Right cardiac atrium (tissue), 5 donors: ENCODE data around the gene PLCL2. TPM values are rescaled to one million over a fixed set of nuclear protein-coding genes. Genes with fewer than 3 reads are reported as not detected.

Source experiments
- ATAC-seq, 2 donors: fragments of 200-7000 bp; cut with Tn5 transposase; one replicate each; pipeline versions ENCODE4 v1.8.0 to v1.9.1; 2020; ENCODE audit warnings: moderate library complexity in 2 of 2, mild to moderate bottlenecking in 1 of 2
- DNase-seq, 3 donors: peaks; one replicate each; pipeline ENCODE4 v3.0.0-alpha.2; 2020
- H3K27ac ChIP-seq: one replicate; pipeline ENCODE4 v1.5.1; 2013; ENCODE audit warnings: mild to moderate bottlenecking, low read length, control low read depth, moderate library complexity
- H3K27me3 ChIP-seq: one replicate; pipeline ENCODE4 v1.6.1; 2013; ENCODE audit not compliant: control insufficient read depth, insufficient read depth
- H3K4me1 ChIP-seq: one replicate; pipeline ENCODE4 v1.6.1; 2013; ENCODE audit warnings: low read length; ENCODE audit not compliant: control insufficient read depth, insufficient read depth
- H3K4me3 ChIP-seq: one replicate; pipeline ENCODE4 v1.5.1; 2013; ENCODE audit warnings: low read length, control low read depth
- H3K9me3 ChIP-seq: one replicate; pipeline ENCODE4 v1.6.1; 2013; ENCODE audit warnings: low read length; ENCODE audit not compliant: control insufficient read depth
- whole genome bisulfite sequencing: extraction: QIAGEN DNeasy Blood & Tissue Kit; methylation state at CpG from one replicate; pipeline ENCODE4 v1.1.7; 2013; 5-methylcytosine and 5-hydroxymethylcytosine counted together
- intact Hi-C, 4 donors: fragments of 100-400 bp; cut with DNase I; formaldehyde crosslinking; loops; one replicate each; pipeline versions ENCODE4 v1.11.0 to v1.14.0; 2022 to 2023
- polyA plus RNA-seq: library from polyadenylated mRNA; stranded (reverse); fragments of 200-250 nt; gene quantifications from one replicate; pipeline ENCODE4 v1.2.3, GENCODE V29; 2013
- total RNA-seq, 4 donors: library from RNA; stranded (reverse); fragmentation: NEBNext Ultra II Directional; extraction: Animal tissue kit (Norgen Biotek cat#: 25700); gene quantifications; one replicate each; pipeline ENCODE4 v1.2.1, GENCODE V29; 2021
- donor health status: healthy with polysubstance abuse.
- donor health status: DM: no; HTN: yes; CAD: no.
- donor health status: DM: no; HTN: no; CAD: no.
- donor health status: DM: no; HTN: yes; CAD: no; lungs with severe emphysema.
- donor health status: DM: yes; HTN: yes; CAD: no.

The PLCL2 gene
- total and polyA plus RNA-seq, 5 donors: 12.5 to 47.4 (median 36.9) TPM

- ATAC-seq: no peak
- intact Hi-C loops: no loop called here
- H3K4me1 ChIP-seq: peaks cover 2% of the 10 kb centered on the region
- no peak overlapping the region for H3K4me3 ChIP-seq
- H3K9me3 ChIP-seq: no peaks in the 10 kb centered on the region
- H3K27ac ChIP-seq: no peak overlapping the region
- 93% methylated on average over 3 of the region's 3 CpGs for WGBS
- DNase-seq: no peak
- no peaks in the 10 kb centered on the region for H3K27me3 ChIP-seq
Observed at GRCh38 chr3:17047894-17048293, 163.1 kb downstream of the PLCL2 start.

GRCh38 chr3:17050071-17050470 is 165.3 kb downstream of the PLCL2 start:
- no peaks in the 10 kb centered on the region for H3K27me3 ChIP-seq
- H3K4me1 ChIP-seq: no peaks in the 10 kb centered on the region
- ATAC-seq (no peak), DNase-seq (no peak)
- no peak overlapping the region for H3K4me3 ChIP-seq
- intact Hi-C loops: no loop called here
- no peaks in the 10 kb centered on the region for H3K9me3 ChIP-seq
- H3K27ac ChIP-seq: no peak overlapping the region
- WGBS: 92% methylated on average over 4 of the region's 4 CpGs

GRCh38 chr3:17050506-17050905 is 165.8 kb downstream of the PLCL2 start:
- ATAC-seq (no peak), DNase-seq (no peak)
- 92% methylated on average over 2 of the region's 2 CpGs for WGBS
- Histone ChIP-seq H3K9me3 (no peaks in the 10 kb centered on the region), H3K4me3 (no peak overlapping the region), H3K27me3 (no peaks in the 10 kb centered on the region), H3K4me1 (no peaks in the 10 kb centered on the region), H3K27ac (no peak overlapping the region)
- intact Hi-C loops: no loop called here

DNA sequence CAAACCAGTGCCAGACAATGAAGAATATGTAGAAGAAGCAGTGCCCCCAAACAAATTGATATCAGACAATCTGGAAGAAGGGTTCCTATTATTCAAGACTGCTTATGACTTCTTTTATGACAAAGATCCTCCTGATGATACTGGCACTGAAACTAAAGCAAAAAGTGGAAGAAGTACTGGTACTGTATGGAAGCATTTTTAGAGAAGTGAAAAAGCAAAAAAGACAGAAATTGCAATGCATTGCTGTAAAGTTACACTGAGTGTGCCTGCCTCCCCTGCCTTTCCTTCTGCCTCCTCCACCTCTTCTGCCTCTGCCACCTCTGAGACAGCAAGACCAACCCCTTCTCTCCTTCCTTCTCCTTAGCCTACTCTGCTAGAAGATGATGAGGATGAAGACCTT is 167.6 kb downstream of the PLCL2 start:
- DNase-seq (no peak), ATAC-seq (no peak)
- Histone ChIP-seq H3K4me1 (peaks cover 2% of the 10 kb centered on the region), H3K9me3 (no peaks in the 10 kb centered on the region), H3K27ac (no peak overlapping the region), H3K27me3 (no peaks in the 10 kb centered on the region), H3K4me3 (no peak overlapping the region)
- intact Hi-C loops: no loop called here

- Histone ChIP-seq H3K27me3 (no peaks in the 10 kb centered on the region), H3K4me1 (peaks cover 2% of the 10 kb centered on the region), H3K27ac (no peak overlapping the region), H3K4me3 (no peak overlapping the region), H3K9me3 (no peaks in the 10 kb centered on the region)
- WGBS: 85% methylated on average over 1 of the region's 1 CpG
- ATAC-seq (no peak), DNase-seq (no peak)
- intact Hi-C loops: no loop called here
Observed at GRCh38 chr3:17054301-17054981, 169.7 kb downstream of the PLCL2 start.

- no peak for DNase-seq
- H3K27me3 ChIP-seq: no peaks in the 10 kb centered on the region
- H3K4me1 ChIP-seq: peaks cover 2% of the 10 kb centered on the region
- H3K4me3 ChIP-seq: no peak overlapping the region
- intact Hi-C loops: no loop called here
- ATAC-seq: no peak
- no peak overlapping the region for H3K27ac ChIP-seq
- no peaks in the 10 kb centered on the region for H3K9me3 ChIP-seq
Observed at GRCh38 chr3:17054982-17055343, 170.2 kb downstream of the PLCL2 start.

DNA sequence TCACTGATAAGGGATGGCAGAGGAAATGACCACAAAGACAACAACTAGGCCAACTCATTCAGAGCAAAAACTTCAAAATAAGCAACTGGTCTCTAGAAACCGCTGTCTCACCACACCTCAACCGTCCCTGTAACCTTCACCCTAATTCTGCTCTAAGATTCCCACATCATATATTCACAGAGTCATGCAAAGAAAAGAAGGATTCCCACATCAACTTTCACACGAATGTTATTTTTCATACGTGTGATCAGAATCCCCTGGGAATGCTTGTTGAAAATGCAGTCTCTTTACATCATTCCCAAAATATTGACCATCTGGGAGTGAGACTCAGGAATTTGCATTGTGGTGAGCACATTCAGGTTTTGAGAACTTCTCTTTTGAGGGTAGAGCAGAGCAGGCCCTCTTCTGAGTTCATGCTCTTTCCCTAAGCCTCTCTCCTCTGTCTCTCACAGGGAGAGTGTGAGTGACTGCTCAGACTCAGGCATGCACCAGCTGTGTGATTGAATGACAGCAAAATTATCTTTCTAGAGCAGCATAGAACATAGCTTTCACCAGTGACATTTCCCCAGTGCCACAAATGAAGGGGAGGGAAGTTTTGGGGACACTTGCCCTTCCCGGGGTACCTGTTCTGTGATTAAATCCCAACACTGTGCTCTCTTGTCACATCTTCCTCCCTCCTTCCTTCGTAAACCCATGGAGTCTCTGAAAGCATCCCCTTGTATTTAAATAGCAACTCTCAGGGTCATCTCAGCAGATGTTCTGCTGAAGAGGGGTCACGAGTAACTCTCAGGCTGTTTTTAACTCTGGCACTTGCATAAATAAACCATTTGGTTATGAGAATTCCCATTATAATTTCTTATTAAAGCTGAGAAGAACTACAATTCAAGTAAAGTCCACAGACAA is 170.9 kb downstream of the PLCL2 start:
- no peaks in the 10 kb centered on the region for H3K27me3 ChIP-seq
- intact Hi-C loops: no loop called here
- no peak overlapping the region for H3K4me3 ChIP-seq
- peak overlapping the region; percentile 87 for H3K27ac ChIP-seq
- H3K9me3 ChIP-seq: no peaks in the 10 kb centered on the region
- ATAC-seq: peak; percentile 47 to 50
- H3K4me1 ChIP-seq: peaks cover 2% of the 10 kb centered on the region
- WGBS: 61% methylated on average over 7 of the region's 7 CpGs
- DNase-seq: no peak

GRCh38 chr3:17057321-17057720 is 172.6 kb downstream of the PLCL2 start:
- no peak overlapping the region for H3K27ac ChIP-seq
- no peaks in the 10 kb centered on the region for H3K9me3 ChIP-seq
- peaks cover 2% of the 10 kb centered on the region for H3K4me1 ChIP-seq
- no peak for ATAC-seq
- no peak for DNase-seq
- H3K4me3 ChIP-seq: no peak overlapping the region
- WGBS: 53% methylated on average over 4 of the region's 4 CpGs
- intact Hi-C loops: no loop called here
- no peaks in the 10 kb centered on the region for H3K27me3 ChIP-seq

DNA sequence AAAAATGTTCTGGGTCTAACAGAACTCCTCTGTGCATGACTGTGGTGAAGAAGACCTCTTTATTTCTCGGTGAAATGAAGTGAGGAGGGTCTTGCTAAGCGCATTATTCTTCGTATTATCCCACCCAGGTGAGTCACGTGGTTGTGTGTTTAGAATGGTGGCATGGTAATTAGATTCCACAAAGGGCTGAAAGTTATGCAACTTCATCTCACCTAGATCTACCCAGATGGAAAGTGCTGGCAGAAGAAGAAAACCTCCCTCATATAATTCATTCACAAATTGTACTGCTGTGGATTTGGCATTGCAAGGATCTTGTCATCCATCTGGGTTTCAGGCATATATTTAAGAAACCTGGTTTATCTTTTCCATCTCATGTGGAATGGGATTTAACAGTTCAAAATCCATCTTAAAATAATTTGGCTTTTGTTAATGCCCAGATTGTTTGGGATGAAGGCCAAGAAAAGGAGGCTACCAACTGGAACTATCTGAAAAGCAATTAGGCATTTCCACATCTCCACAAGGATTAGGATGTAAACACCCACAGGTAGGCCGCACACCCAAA is 175.3 kb downstream of the PLCL2 start:
- WGBS: 95% methylated on average over 5 of the region's 5 CpGs
- intact Hi-C loops: no loop called here
- Histone ChIP-seq H3K9me3 (no peaks in the 10 kb centered on the region), H3K27me3 (no peaks in the 10 kb centered on the region), H3K4me3 (no peak overlapping the region), H3K4me1 (peaks cover 2% of the 10 kb centered on the region), H3K27ac (no peak overlapping the region)
- ATAC-seq (no peak), DNase-seq (no peak)

GRCh38 chr3:17061005-17061404 is 176.2 kb downstream of the PLCL2 start:
- DNase-seq (no peak), ATAC-seq (no peak)
- Histone ChIP-seq H3K27ac (no peak overlapping the region), H3K4me1 (no peaks in the 10 kb centered on the region), H3K9me3 (no peaks in the 10 kb centered on the region), H3K4me3 (no peak overlapping the region), H3K27me3 (no peaks in the 10 kb centered on the region)
- intact Hi-C loops: no loop called here
- WGBS: 88% methylated on average over 3 of the region's 3 CpGs

DNA sequence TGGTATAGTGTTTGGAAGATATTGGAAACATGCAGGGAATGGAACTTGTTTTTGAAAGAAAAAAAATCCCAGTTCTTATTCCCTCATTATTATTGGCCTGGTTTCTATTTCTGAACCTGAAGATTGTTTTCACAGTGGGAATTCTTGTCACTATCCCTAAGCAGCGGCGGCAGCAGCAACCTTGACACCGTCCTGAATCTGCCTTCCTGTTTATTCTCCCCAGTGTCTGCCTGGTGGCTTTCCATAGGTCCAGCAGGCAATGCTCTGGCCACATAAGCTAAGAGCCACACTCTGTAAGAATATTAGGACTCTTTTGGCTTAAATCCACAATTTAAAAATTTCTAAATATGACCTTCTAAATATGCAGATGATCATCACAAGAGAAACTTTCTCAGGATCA is 178.0 kb downstream of the PLCL2 start:
- Histone ChIP-seq H3K4me3 (no peak overlapping the region), H3K27me3 (no peaks in the 10 kb centered on the region), H3K27ac (no peak overlapping the region), H3K9me3 (no peaks in the 10 kb centered on the region), H3K4me1 (no peaks in the 10 kb centered on the region)
- ATAC-seq (no peak), DNase-seq (no peak)
- intact Hi-C loops: no loop called here
- WGBS: 40% methylated on average over 3 of the region's 3 CpGs
